HG02763 (cell line): ENCODE data around the gene PSAPL1.

Experiments used
- ATAC-seq: cut with Tn5 transposase; IDR thresholded peaks from one replicate; pipeline ENCODE4 v1.9.1; 2021; ENCODE audit warnings: mild to moderate bottlenecking, moderate library complexity; ENCODE audit not compliant: unreplicated experiment

Gene PSAPL1

GRCh38 chr4:7384003-7384928 is 50.5 kb downstream of the PSAPL1 start:
- no peak for ATAC-seq

DNA sequence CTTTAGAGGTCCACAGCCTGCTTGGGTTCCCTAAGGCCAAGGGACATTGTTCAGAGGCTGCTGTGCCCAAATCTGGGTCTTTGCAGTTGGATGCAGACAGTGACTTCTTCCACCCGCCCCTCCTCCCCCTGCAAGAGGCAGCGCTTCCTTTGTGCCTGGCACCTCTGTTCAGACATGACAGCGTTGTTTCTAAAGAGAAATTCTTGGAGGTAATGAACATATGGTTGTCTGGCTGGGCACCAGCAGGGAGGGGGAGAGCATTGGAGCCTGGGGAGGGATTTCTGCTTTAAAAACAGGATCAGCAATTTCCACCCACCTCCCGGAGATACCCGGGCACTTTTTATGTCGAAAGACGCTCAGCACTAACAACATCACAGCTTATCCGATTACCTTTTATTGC is 51.5 kb downstream of the PSAPL1 start:
- ATAC-seq = no peak

- ATAC-seq = no peak
Measured at GRCh38 chr4:7382634-7383014, 52.1 kb downstream of the PSAPL1 start.

DNA sequence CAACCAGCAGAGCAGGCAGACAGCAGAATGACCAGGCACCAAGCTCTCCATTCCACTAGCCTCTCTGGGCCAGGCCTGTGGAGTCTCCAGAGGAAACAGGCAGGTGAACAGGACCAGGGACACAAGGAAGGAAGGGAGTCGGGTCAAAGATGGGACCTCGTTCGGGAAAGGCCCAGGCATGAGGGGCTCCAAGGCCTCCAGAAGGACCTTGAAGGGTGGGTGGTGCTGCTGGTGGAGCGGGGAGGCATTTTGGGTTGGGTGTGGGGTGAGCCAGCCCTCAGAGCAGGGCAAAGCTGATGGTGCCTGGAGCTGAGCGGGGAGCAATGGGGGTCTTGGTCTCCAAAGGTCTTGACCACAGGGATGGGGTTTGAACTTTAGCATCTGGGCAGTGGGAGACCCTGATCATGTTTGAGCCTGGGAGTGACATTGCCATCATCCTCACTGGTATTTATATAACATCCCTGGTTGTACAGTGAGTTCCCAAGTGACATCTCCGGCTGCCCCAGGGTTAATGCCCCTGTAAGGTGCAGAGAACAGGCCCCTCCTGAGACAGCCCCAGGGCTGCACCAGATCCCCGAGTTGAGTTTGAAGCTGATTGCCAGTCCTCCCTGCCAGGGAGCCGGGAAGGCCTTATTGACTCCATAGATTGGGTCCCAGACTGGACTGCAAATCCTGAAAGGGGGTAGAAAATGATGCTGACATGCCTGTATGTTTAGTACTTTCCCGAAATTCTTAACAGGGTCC is 52.7 kb downstream of the PSAPL1 start:
- no peak for ATAC-seq

GRCh38 chr4:7381221-7381889 is 53.4 kb downstream of the PSAPL1 start:
- ATAC-seq = no peak
